ENCODE measurements around the gene PISD. TPM values are rescaled to one million over a fixed set of nuclear protein-coding genes. Genes with fewer than 3 reads are reported as not detected.

Gene PISD
- total and polyA plus RNA-seq, 2 of the 8 experiments (the other 6 are each of a cell fraction or from before 2014, with no cell fraction given): 47.8 to 48.2 TPM

DNA sequence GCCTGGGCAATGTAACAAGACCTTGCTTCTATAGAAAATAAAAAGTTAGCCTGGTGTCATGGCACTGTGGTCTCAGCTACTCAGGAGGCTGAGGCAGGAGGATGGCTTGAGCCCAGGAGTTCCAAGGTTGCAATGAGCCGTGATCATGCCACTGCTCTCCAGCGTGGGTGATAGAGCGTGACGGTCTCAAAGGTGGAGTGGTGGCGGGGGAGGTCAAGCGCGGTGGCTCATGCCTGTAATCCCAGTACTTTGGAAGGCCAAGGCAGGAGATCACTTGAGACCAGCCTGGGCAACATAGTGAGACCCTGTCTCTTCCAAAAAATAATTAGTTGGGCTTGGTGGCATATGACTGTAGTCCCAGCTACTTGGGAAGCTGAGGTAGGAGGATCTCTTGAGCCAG is 16.7 kb upstream of the PISD start (continued):
- TF ChIP-seq, protein P1, sequence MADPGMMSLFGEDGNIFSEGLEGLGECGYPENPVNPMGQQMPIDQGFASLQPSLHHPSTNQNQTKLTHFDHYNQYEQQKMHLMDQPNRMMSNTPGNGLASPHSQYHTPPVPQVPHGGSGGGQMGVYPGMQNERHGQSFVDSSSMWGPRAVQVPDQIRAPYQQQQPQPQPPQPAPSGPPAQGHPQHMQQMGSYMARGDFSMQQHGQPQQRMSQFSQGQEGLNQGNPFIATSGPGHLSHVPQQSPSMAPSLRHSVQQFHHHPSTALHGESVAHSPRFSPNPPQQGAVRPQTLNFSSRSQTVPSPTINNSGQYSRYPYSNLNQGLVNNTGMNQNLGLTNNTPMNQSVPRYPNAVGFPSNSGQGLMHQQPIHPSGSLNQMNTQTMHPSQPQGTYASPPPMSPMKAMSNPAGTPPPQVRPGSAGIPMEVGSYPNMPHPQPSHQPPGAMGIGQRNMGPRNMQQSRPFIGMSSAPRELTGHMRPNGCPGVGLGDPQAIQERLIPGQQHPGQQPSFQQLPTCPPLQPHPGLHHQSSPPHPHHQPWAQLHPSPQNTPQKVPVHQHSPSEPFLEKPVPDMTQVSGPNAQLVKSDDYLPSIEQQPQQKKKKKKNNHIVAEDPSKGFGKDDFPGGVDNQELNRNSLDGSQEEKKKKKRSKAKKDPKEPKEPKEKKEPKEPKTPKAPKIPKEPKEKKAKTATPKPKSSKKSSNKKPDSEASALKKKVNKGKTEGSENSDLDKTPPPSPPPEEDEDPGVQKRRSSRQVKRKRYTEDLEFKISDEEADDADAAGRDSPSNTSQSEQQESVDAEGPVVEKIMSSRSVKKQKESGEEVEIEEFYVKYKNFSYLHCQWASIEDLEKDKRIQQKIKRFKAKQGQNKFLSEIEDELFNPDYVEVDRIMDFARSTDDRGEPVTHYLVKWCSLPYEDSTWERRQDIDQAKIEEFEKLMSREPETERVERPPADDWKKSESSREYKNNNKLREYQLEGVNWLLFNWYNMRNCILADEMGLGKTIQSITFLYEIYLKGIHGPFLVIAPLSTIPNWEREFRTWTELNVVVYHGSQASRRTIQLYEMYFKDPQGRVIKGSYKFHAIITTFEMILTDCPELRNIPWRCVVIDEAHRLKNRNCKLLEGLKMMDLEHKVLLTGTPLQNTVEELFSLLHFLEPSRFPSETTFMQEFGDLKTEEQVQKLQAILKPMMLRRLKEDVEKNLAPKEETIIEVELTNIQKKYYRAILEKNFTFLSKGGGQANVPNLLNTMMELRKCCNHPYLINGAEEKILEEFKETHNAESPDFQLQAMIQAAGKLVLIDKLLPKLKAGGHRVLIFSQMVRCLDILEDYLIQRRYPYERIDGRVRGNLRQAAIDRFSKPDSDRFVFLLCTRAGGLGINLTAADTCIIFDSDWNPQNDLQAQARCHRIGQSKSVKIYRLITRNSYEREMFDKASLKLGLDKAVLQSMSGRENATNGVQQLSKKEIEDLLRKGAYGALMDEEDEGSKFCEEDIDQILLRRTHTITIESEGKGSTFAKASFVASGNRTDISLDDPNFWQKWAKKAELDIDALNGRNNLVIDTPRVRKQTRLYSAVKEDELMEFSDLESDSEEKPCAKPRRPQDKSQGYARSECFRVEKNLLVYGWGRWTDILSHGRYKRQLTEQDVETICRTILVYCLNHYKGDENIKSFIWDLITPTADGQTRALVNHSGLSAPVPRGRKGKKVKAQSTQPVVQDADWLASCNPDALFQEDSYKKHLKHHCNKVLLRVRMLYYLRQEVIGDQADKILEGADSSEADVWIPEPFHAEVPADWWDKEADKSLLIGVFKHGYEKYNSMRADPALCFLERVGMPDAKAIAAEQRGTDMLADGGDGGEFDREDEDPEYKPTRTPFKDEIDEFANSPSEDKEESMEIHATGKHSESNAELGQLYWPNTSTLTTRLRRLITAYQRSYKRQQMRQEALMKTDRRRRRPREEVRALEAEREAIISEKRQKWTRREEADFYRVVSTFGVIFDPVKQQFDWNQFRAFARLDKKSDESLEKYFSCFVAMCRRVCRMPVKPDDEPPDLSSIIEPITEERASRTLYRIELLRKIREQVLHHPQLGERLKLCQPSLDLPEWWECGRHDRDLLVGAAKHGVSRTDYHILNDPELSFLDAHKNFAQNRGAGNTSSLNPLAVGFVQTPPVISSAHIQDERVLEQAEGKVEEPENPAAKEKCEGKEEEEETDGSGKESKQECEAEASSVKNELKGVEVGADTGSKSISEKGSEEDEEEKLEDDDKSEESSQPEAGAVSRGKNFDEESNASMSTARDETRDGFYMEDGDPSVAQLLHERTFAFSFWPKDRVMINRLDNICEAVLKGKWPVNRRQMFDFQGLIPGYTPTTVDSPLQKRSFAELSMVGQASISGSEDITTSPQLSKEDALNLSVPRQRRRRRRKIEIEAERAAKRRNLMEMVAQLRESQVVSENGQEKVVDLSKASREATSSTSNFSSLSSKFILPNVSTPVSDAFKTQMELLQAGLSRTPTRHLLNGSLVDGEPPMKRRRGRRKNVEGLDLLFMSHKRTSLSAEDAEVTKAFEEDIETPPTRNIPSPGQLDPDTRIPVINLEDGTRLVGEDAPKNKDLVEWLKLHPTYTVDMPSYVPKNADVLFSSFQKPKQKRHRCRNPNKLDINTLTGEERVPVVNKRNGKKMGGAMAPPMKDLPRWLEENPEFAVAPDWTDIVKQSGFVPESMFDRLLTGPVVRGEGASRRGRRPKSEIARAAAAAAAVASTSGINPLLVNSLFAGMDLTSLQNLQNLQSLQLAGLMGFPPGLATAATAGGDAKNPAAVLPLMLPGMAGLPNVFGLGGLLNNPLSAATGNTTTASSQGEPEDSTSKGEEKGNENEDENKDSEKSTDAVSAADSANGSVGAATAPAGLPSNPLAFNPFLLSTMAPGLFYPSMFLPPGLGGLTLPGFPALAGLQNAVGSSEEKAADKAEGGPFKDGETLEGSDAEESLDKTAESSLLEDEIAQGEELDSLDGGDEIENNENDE (IDR thresholded peaks at IDR 0.05; ENCODE audit: insufficient replicate concordance, low read length): no peak
- TF ChIP-seq SRF (IDR thresholded peaks at IDR 0.05; ENCODE audit: low read depth, low read length): no peak

Data from H1 (cell line).